ENCODE measurements around the gene SRMS. TPM values are rescaled to one million over a fixed set of nuclear protein-coding genes. Genes with fewer than 3 reads are reported as not detected.
A peak's percentile ranks its signal among the peaks of the same experiment; 100 is the strongest.

The SRMS gene
- total RNA-seq, 1 donor from 2014 or later: not detected

GRCh38 chr20:63505281-63505680 lies 42.3 kb downstream of the SRMS start:
- peaks cover 36% of the 10 kb centered on the region for H3K27me3 ChIP-seq (ENCODE audit: low read depth)
- ATAC-seq (no peak), DNase-seq (no peak)
- peaks cover 14% of the 10 kb centered on the region for H3K9me3 ChIP-seq
- TF ChIP-seq, protein P1, sequence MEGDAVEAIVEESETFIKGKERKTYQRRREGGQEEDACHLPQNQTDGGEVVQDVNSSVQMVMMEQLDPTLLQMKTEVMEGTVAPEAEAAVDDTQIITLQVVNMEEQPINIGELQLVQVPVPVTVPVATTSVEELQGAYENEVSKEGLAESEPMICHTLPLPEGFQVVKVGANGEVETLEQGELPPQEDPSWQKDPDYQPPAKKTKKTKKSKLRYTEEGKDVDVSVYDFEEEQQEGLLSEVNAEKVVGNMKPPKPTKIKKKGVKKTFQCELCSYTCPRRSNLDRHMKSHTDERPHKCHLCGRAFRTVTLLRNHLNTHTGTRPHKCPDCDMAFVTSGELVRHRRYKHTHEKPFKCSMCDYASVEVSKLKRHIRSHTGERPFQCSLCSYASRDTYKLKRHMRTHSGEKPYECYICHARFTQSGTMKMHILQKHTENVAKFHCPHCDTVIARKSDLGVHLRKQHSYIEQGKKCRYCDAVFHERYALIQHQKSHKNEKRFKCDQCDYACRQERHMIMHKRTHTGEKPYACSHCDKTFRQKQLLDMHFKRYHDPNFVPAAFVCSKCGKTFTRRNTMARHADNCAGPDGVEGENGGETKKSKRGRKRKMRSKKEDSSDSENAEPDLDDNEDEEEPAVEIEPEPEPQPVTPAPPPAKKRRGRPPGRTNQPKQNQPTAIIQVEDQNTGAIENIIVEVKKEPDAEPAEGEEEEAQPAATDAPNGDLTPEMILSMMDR (IDR thresholded peaks at IDR 0.05): no peak
- no peaks in the 10 kb centered on the region for H3K4me1 ChIP-seq
- intact Hi-C loops (cut with DNase I): no loop called here
- no peaks in the 10 kb centered on the region for H3K36me3 ChIP-seq
- no peak overlapping the region for H3K27ac ChIP-seq
- H3K4me3 ChIP-seq: no peak overlapping the region

DNA sequence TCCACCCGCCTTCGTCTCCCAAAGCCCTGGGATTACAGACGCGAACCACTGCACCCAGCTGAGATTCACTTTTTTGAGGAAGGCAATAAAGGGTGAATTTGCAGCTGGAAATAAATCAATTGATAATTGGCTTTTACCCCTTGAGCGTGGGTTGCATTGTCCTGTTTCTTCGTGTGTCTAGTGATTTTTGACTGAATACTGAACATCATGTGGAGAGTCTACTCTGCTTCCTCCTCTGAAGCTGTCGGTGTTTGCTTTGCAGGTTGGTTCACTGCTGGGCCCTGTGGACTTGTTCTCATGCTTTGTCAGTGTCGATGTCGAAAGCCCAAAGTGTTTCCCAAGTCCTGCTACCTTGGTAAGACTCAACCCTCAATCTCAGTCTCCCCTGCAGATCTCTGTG lies 42.9 kb downstream of the SRMS start:
- ATAC-seq (no peak), DNase-seq (no peak)
- Histone ChIP-seq H3K27me3 (ENCODE audit: low read depth) (peaks cover 42% of the 10 kb centered on the region), H3K4me3 (no peak overlapping the region), H3K27ac (no peak overlapping the region), H3K36me3 (no peaks in the 10 kb centered on the region), H3K4me1 (peaks cover under 1% of the 10 kb centered on the region), H3K9me3 (peaks cover 14% of the 10 kb centered on the region)
- intact Hi-C loops (cut with DNase I): no loop called here
- TF ChIP-seq, protein P1 (IDR thresholded peaks at IDR 0.05): no peak

DNA sequence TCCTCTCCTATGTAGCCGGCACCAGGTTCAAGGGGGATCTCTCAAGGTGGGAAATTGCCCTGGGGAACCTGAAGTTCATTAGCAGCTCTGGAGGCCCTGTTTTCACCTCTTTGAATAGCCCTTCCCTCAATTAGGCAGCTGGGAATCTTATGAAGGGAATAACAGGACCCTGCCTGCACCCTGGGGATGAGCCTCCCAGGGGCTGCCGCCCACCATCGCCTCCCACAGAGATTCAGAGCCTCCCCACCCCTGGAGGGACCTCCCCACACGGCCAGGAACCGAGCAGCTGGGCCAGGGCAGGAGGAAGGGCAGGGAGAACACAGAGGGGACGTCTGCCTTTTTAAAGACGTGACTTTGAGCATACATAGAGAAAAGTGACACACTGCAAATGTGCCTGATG lies 44.0 kb downstream of the SRMS start:
- intact Hi-C loops (cut with DNase I): no loop called here
- peaks cover 5% of the 10 kb centered on the region for H3K4me1 ChIP-seq
- no peaks in the 10 kb centered on the region for H3K36me3 ChIP-seq
- H3K27me3 ChIP-seq (ENCODE audit: low read depth): peaks cover 51% of the 10 kb centered on the region
- no peak overlapping the region for H3K4me3 ChIP-seq
- H3K9me3 ChIP-seq: peaks cover 14% of the 10 kb centered on the region
- ATAC-seq: no peak
- no peak overlapping the region for H3K27ac ChIP-seq
- DNase-seq: no peak
- TF ChIP-seq, protein P1 (IDR thresholded peaks at IDR 0.05): no peak

GRCh38 chr20:63502671-63503172 lies 44.8 kb downstream of the SRMS start:
- H3K27ac ChIP-seq: no peak overlapping the region
- intact Hi-C loops (cut with DNase I): no loop called here
- peaks cover 59% of the 10 kb centered on the region for H3K27me3 ChIP-seq (ENCODE audit: low read depth)
- no peaks in the 10 kb centered on the region for H3K36me3 ChIP-seq
- no peak overlapping the region for H3K4me3 ChIP-seq
- TF ChIP-seq, protein P1 (IDR thresholded peaks at IDR 0.05): no peak
- DNase-seq (peak; percentile 25), ATAC-seq (no peak)
- H3K9me3 ChIP-seq: peaks cover 14% of the 10 kb centered on the region
- H3K4me1 ChIP-seq: peaks cover 12% of the 10 kb centered on the region

DNA sequence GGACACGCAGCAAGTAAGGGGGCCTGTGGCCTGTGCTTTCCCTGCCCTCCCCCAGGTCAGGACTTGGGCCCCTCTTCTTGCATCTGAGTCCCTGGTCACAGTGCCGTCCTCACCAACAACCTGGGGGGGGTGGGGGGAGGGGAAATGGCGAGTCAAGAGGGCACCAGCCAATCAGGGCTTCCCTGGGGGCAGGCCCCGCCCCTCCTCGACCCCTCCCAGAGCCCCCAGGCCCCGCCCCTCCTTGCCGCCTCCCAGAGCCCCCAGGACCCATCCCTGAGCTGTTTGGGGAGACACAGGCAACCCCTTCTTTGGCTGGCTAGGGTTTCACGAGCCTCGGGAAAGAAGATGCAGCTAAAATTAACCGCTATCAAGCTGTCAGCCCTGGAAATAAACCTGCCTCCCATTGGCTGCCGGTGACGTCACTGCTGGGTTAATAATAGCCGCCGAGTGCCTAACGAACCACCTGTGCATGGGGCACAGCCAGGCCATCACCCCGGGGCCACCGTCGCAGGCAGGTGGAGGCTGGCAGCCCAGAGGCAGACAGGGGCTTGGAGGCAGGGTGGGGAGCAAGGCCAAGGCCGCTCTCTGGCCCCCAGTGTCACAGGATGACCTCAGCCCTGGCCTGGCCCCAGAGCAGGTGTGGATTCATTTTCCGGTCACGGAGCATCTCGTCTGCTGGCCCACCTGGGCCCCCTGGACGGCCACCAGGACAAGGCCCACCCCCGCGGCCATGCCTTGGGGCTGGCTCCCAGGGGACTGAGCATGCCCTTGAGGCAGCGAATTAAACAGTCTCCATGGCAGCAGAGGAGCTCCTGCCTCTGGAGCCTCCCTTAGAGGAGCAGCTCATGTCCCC lies 45.5 kb downstream of the SRMS start:
- H3K27ac ChIP-seq: no peak overlapping the region

More for the DNA sequence above, 45.5 kb downstream of the SRMS start:
- intact Hi-C loops (cut with DNase I): no loop called here
- no peaks in the 10 kb centered on the region for H3K36me3 ChIP-seq
- no peak overlapping the region for H3K4me3 ChIP-seq
- peaks cover 12% of the 10 kb centered on the region for H3K4me1 ChIP-seq
- no peak for ATAC-seq
- TF ChIP-seq, protein P1 (IDR thresholded peaks at IDR 0.05): no peak
- H3K27me3 ChIP-seq (ENCODE audit: low read depth): peaks cover 66% of the 10 kb centered on the region
- DNase-seq: no peak
- H3K9me3 ChIP-seq: peaks cover 14% of the 10 kb centered on the region
